Esophagus muscularis mucosa (tissue), 3 donors: ENCODE measurements around the gene RPS3A.

Source experiments
- CTCF ChIP-seq, 3 experiments: fragments of 200-600 bp in 2 of 3; fragments of 450-650 bp in 1 of 3; sonication (generic) in 2 of 3; IDR thresholded peaks; one replicate each; pipeline ENCODE4 v1.5.1; 2017 to 2019; ENCODE audit warnings: antibody characterized with exemption in 3 of 3, mild to moderate bottlenecking in 2 of 3, moderate library complexity in 1 of 3
- POLR2AphosphoS5 ChIP-seq, 2 donors: sonication (generic); formaldehyde crosslinking; IDR thresholded peaks; one replicate each; pipeline ENCODE4 v1.6.1; 2017; ENCODE audit warnings: antibody characterized with exemption in 2 of 2

GRCh38 chr4:151114986-151115385 lies 15.6 kb downstream of the RPS3A start:
- no peak for TF ChIP-seq POLR2AphosphoS5 (IDR thresholded peaks at IDR 0.05)
- no peak for TF ChIP-seq CTCF (IDR thresholded peaks at IDR 0.05)
